GM23338 (cell line): ENCODE data around the gene TGM6.

Experiments
- CREB1 ChIP-seq: fragments of 250-450 bp; sonication (Bioruptor Pico); IDR thresholded peaks from 2 replicates; pipeline ENCODE4 v1.5.0; 2020; ENCODE audit warnings: low read depth, mild to moderate bottlenecking, moderate library complexity
- EZH2 ChIP-seq: fragments of 200-600 bp; sonication (generic); IDR thresholded peaks from one replicate; pipeline ENCODE4 v1.8.0; 2017; ENCODE audit warnings: antibody characterized with exemption, mild to moderate bottlenecking, low read depth; ENCODE audit not compliant: unreplicated experiment
- EZH2phosphoT487 ChIP-seq: fragments of 200-600 bp; sonication (generic); IDR thresholded peaks from one replicate; pipeline ENCODE4 v1.8.1; 2018; ENCODE audit warnings: antibody characterized with exemption; ENCODE audit not compliant: unreplicated experiment
- NANOG ChIP-seq: IDR thresholded peaks from 2 replicates; pipeline ENCODE4 v1.6.1; 2016; ENCODE audit warnings: antibody characterized with exemption, borderline replicate concordance
- POLR2AphosphoS5 ChIP-seq: IDR thresholded peaks from 2 replicates; pipeline ENCODE4 v1.6.1; 2016; ENCODE audit warnings: antibody characterized with exemption, low read depth
- TF ChIP-seq, protein P1 (sequence below), 2 experiments: fragments of 200-600 bp in 1 of 2; sonication (generic) in 1 of 2; conservative IDR thresholded peaks; 2 replicates each; pipeline versions ENCODE4 v1.5.1 to v1.6.1; 2016 to 2017; ENCODE audit warnings: antibody characterized with exemption in 2 of 2, low read depth in 2 of 2, mild to moderate bottlenecking in 2 of 2, moderate library complexity in 1 of 2
- TF ChIP-seq, protein P2 (sequence below): IDR thresholded peaks from one replicate; pipeline ENCODE4 v1.6.1; 2018; ENCODE audit warnings: antibody characterized with exemption; ENCODE audit not compliant: unreplicated experiment

DNA sequence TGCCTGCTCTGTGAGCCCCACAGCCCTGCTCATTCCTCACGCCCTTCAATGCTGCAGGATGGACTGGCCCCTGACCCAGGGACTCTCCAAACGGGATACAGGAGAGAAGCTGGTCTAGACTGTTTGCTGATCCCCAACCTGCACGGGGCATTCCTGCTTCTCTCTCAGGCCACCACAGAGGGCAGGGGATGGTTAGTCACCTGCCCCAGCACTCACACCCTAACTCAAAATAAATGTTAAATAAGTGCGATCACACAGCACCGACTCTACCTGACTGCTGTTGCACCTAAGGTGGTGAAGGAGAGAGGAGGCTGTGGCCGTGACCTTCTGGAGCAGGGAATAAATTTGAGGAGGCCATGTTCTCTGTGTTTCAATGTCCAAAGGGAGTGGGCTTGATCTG lies 39.9 kb upstream of the TGM6 start:
- no peak for TF ChIP-seq NANOG
- TF ChIP-seq, protein P1, sequence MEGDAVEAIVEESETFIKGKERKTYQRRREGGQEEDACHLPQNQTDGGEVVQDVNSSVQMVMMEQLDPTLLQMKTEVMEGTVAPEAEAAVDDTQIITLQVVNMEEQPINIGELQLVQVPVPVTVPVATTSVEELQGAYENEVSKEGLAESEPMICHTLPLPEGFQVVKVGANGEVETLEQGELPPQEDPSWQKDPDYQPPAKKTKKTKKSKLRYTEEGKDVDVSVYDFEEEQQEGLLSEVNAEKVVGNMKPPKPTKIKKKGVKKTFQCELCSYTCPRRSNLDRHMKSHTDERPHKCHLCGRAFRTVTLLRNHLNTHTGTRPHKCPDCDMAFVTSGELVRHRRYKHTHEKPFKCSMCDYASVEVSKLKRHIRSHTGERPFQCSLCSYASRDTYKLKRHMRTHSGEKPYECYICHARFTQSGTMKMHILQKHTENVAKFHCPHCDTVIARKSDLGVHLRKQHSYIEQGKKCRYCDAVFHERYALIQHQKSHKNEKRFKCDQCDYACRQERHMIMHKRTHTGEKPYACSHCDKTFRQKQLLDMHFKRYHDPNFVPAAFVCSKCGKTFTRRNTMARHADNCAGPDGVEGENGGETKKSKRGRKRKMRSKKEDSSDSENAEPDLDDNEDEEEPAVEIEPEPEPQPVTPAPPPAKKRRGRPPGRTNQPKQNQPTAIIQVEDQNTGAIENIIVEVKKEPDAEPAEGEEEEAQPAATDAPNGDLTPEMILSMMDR (conservative IDR thresholded peaks at IDR 0.05; ENCODE audit: low read depth in 2 of 2) = no peak
- no peak for TF ChIP-seq EZH2phosphoT487
- TF ChIP-seq EZH2 = no peak
- TF ChIP-seq, protein P2, sequence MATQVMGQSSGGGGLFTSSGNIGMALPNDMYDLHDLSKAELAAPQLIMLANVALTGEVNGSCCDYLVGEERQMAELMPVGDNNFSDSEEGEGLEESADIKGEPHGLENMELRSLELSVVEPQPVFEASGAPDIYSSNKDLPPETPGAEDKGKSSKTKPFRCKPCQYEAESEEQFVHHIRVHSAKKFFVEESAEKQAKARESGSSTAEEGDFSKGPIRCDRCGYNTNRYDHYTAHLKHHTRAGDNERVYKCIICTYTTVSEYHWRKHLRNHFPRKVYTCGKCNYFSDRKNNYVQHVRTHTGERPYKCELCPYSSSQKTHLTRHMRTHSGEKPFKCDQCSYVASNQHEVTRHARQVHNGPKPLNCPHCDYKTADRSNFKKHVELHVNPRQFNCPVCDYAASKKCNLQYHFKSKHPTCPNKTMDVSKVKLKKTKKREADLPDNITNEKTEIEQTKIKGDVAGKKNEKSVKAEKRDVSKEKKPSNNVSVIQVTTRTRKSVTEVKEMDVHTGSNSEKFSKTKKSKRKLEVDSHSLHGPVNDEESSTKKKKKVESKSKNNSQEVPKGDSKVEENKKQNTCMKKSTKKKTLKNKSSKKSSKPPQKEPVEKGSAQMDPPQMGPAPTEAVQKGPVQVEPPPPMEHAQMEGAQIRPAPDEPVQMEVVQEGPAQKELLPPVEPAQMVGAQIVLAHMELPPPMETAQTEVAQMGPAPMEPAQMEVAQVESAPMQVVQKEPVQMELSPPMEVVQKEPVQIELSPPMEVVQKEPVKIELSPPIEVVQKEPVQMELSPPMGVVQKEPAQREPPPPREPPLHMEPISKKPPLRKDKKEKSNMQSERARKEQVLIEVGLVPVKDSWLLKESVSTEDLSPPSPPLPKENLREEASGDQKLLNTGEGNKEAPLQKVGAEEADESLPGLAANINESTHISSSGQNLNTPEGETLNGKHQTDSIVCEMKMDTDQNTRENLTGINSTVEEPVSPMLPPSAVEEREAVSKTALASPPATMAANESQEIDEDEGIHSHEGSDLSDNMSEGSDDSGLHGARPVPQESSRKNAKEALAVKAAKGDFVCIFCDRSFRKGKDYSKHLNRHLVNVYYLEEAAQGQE = no peak
- no peak for TF ChIP-seq CREB1 (CRISPR knock-in tag)
- no peak for TF ChIP-seq POLR2AphosphoS5
